Naive thymus-derived CD8-positive, alpha-beta T cell (primary cell): Measurements from ENCODE around the gene CHMP2A. TPM values are rescaled to one million over a fixed set of nuclear protein-coding genes. Genes with fewer than 3 reads are reported as not detected.

Experiments
- ATAC-seq, 2 donors: fragments of 150-1000 bp; cut with Tn5 transposase in 1 of 2; sonication (Bioruptor Pico), chemical (Tn5 transposase) in 1 of 2; 1 replicate in 1 of 2; 2 replicates in 1 of 2; pipeline ENCODE4 v1.10.0; 2021; ENCODE audit warnings: mild to moderate bottlenecking in 2 of 2, moderate library complexity in 2 of 2
- POLR2A ChIA-PET: fragments of 350-600 bp; sonication (Branson Sonifier 250); formaldehyde crosslinking; loops from one replicate; lab custom pipeline; 2021; ENCODE audit warnings: antibody characterized with exemption; lab: Charles Lee
- DNase-seq, 10 donors: peaks; one replicate each; pipeline versions ENCODE4 v3.0.0 to v3.0.0-alpha.2; 2020 to 2022
- H3K27ac Mint-ChIP-seq, 10 donors: one replicate each; pipeline ENCODE4 v1.8.0; 2020 to 2022; ENCODE audit warnings: mild to moderate bottlenecking in 10 of 10, mixed read lengths in 10 of 10, moderate library complexity in 4 of 10, inconsistent platforms in 1 of 10
- H3K27me3 Mint-ChIP-seq, 5 donors: one replicate each; pipeline ENCODE4 v1.8.0; 2021 to 2022; ENCODE audit warnings: mixed read lengths in 5 of 5
- H3K36me3 Mint-ChIP-seq, 3 donors: one replicate each; pipeline ENCODE4 v1.8.0; 2020 to 2022; ENCODE audit warnings: mixed read lengths in 3 of 3, mild to moderate bottlenecking in 2 of 3, inconsistent platforms in 1 of 3
- H3K4me1 Mint-ChIP-seq, 4 donors: one replicate each; pipeline ENCODE4 v1.8.0; 2021 to 2022; ENCODE audit warnings: mixed read lengths in 4 of 4
- H3K4me3 Mint-ChIP-seq, 10 donors: one replicate each; pipeline ENCODE4 v1.8.0; 2020 to 2022; ENCODE audit warnings: mild to moderate bottlenecking in 10 of 10, mixed read lengths in 10 of 10, moderate library complexity in 6 of 10, inconsistent platforms in 1 of 10
- H3K9me3 Mint-ChIP-seq, 9 donors: one replicate each; pipeline ENCODE4 v1.8.0; 2020 to 2022; ENCODE audit warnings: mixed read lengths in 9 of 9, mild to moderate bottlenecking in 3 of 9, inconsistent platforms in 1 of 9, moderate library complexity in 1 of 9
- polyA plus RNA-seq, 3 donors: library from polyadenylated mRNA; unstranded; fragments of 300-500 nt; fragmentation: Illumina TruSeq; gene quantifications; one replicate each; pipeline ENCODE4 v1.2.3, GENCODE V29; 2021
- total RNA-seq, 8 experiments: library from RNA in 2 of 8; stranded (reverse) in 2 of 8; gene quantifications; one replicate each; pipeline ENCODE4 v1.2.3 and lab custom pipeline; 2021 to 2026

CHMP2A gene
- total and polyA plus RNA-seq, 5 experiments from 2014 or later: 59.2 to 154 (median 135) TPM

- ATAC-seq: no peak
- Mint-ChIP-seq H3K4me1 (peaks cover 23 to 33% (median 30%) of the 10 kb centered on the region in 4 donors), H3K9me3 (no peaks in the 10 kb centered on the region), H3K27ac (peak overlapping the region in 3 of 10 donors; percentile 9 to 84 (median 44)), H3K36me3 (peaks cover 0 to 7% (median 0%) of the 10 kb centered on the region in 3 donors), H3K4me3 (peak overlapping the region in 3 of 10 donors; percentile 38 to 62 (median 54)), H3K27me3 (no peaks in the 10 kb centered on the region)
- POLR2A ChIA-PET: interaction anchor here (0.6 to 5.0 kb wide), 8 partner anchors 17 to 464 kb away, joined by 3 to 94 read pairs (median 12); partner anchors contain the start of genes CHMP2A, MZF1, TRIM28 and UBE2M
- no peak for DNase-seq
Observed at GRCh38 chr19:58521651-58522050, 33.3 kb downstream of the CHMP2A start.

- ATAC-seq (no peak), DNase-seq (no peak)
- Mint-ChIP-seq H3K27me3 (no peaks in the 10 kb centered on the region), H3K9me3 (no peaks in the 10 kb centered on the region), H3K4me1 (peaks cover 28 to 41% (median 38%) of the 10 kb centered on the region in 4 donors), H3K27ac (peak overlapping the region; percentile 95 to 98 (median 98)), H3K36me3 (peaks cover 0 to 10% (median 0%) of the 10 kb centered on the region in 3 donors), H3K4me3 (peak overlapping the region; percentile 92 to 98 (median 96))
- POLR2A ChIA-PET: interaction anchor here (0.7 to 5.0 kb wide), 30 partner anchors 9 to 497 kb away, joined by 3 to 94 read pairs (median 7); partner anchors contain the start of genes CHMP2A, ERVK3-1, TRIM28 and UBE2M
Observed at GRCh38 chr19:58520257-58520599, 34.7 kb downstream of the CHMP2A start.

DNA sequence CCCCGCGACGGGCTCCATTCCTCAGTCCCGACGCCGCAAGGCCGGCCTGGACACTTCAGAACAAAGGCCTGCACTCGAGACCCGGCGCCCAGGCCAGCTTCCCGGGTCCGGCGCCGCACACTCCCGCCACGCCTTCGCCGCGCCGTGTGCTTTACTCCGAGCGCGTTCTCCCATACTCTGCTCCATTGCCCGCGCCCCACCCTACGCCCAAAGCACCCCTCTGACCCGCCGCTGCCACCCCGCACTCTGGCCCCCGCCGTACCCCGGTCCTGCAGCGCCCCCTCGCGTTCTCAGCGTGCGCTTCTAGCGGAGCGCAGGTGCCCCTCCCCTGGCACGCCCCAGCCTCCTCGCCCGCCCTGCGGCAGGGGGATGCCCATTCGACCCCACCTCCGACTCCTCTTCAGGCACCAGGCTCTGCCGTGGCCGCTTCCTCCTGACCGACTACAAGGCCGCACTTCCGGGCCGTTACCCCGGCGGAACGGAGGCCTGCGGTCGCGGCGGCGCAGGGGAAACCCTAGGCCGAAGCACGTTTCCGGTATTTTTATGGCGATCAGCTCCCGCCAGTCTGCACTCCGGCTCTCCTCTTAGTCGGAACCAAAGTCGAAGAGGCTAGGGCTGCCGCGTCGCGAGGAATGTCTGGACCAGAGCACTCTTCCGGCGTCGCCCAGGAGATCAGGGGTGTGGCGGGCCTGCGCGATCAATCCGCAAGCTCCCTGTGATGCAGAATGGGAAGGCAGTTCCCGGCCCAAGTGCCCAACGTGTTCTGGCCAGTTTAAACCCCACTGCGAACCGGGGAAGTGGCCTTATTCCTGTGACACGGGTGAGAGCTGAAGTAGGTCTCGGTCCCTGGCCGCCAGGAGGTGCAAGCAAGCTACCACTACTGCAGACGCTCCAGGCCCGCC is 35.3 kb downstream of the CHMP2A start, which contains the start of gene ZBTB45:
Gene ZBTB45 (minus strand): TSS at position 456 of the 902 bp plus-strand sequence. CDS start 2,137 bp downstream, outside the sequence.
- H3K27me3 Mint-ChIP-seq: no peaks in the 10 kb centered on the region
- no peaks in the 10 kb centered on the region for H3K9me3 Mint-ChIP-seq
- H3K4me3 Mint-ChIP-seq: peak within 1 kb of the TSS; percentile 92 to 98 (median 96)
- H3K27ac Mint-ChIP-seq: peak within 1 kb of the TSS; percentile 95 to 98 (median 98)
- peak; percentile 81 to 92 (median 89) for DNase-seq
- peaks cover 28 to 45% (median 42%) of the 10 kb centered on the region in 4 donors for H3K4me1 Mint-ChIP-seq
- peaks cover 0 to 10% (median 0%) of the 10 kb centered on the region in 3 donors for H3K36me3 Mint-ChIP-seq
- POLR2A ChIA-PET: interaction anchor here (0.6 to 5.0 kb wide), 32 partner anchors 9 to 497 kb away, joined by 3 to 94 read pairs (median 7); partner anchors contain the start of genes CHMP2A, ERVK3-1, TRIM28 and UBE2M
- ATAC-seq: peak; percentile 82

GRCh38 chr19:58519087-58519354 is 35.9 kb downstream of the CHMP2A start:
- Mint-ChIP-seq H3K4me1 (peaks cover 29 to 50% (median 46%) of the 10 kb centered on the region in 4 donors), H3K27me3 (no peaks in the 10 kb centered on the region), H3K9me3 (no peaks in the 10 kb centered on the region), H3K27ac (peak overlapping the region; percentile 95 to 98 (median 98)), H3K36me3 (peaks cover 0 to 10% (median 0%) of the 10 kb centered on the region in 3 donors), H3K4me3 (peak overlapping the region; percentile 92 to 98 (median 96))
- ATAC-seq (peak; percentile 12 to 18), DNase-seq (peak in 9 of 10 donors; percentile 30 to 73 (median 41))
- POLR2A ChIA-PET: interaction anchor here (0.6 to 5.0 kb wide), 21 partner anchors 12 to 337 kb away, joined by 3 to 94 read pairs (median 7); partner anchors contain the start of genes CHMP2A, ERVK3-1, MZF1 and TRIM28

DNA sequence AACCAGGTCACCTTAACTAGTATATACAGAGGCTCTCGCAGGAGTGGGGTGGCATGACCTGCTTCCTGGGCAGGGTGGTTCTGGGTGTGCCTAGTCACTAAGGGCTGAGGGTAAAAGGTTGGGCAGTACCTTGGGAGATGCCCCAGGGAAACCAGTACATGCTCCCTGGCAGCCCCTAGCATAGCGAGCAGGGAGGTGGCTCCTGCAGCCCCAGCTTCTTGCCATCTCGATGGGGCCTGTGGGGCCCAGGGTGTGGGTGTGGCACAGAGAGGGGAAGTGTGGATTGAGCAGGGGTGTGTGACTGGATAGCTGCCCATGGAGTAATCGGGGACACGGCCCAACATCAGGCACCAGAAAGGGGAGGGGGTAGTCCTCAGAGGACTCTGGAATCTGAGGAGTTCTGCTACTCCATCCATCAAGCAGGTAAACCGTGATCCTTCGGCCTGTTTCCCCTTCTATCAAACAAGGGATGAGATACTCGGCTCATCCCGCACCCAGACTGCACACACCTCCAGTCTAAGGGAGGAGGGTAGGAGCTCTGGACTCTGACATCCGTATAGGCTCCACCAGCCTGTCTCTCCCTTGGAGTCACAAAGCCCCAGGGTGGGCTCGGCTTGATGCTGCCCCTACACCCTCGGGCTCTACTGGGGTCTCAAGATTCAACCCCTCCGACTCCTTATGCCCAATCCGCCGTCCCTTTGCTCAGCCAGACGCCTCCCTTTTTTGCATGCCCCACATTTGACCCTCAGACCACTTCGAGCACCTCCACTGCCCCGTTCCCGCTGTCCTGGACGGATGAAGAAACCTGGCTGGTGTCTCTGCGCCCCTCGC is 36.4 kb downstream of the CHMP2A start:
- H3K9me3 Mint-ChIP-seq: no peaks in the 10 kb centered on the region
- H3K27me3 Mint-ChIP-seq: no peaks in the 10 kb centered on the region
- H3K4me3 Mint-ChIP-seq: peak overlapping the region; percentile 92 to 98 (median 96)
- POLR2A ChIA-PET: interaction anchor here (0.8 to 5.0 kb wide), 19 partner anchors 12 to 336 kb away, joined by 3 to 94 read pairs (median 7); partner anchors contain the start of genes CHMP2A, ERVK3-1, MZF1 and TRIM28
- peak overlapping the region; percentile 95 to 98 (median 98) for H3K27ac Mint-ChIP-seq
- ATAC-seq: no peak
- peaks cover 32 to 55% (median 50%) of the 10 kb centered on the region in 4 donors for H3K4me1 Mint-ChIP-seq
- H3K36me3 Mint-ChIP-seq: peaks cover 0 to 10% (median 0%) of the 10 kb centered on the region in 3 donors
- no peak for DNase-seq

- no peak overlapping the region for H3K27ac Mint-ChIP-seq
- POLR2A ChIA-PET: interaction anchor here (0.6 to 5.0 kb wide), 7 partner anchors 28 to 335 kb away, joined by 3 to 94 read pairs (median 6); partner anchors contain the start of genes CHMP2A, MZF1, TRIM28 and UBE2M
- DNase-seq (no peak), ATAC-seq (no peak)
- H3K4me3 Mint-ChIP-seq: peak overlapping the region in 2 of 10 donors; percentile 8 to 14
- H3K4me1 Mint-ChIP-seq: peaks cover 32 to 60% (median 51%) of the 10 kb centered on the region in 4 donors
- peaks cover 0 to 10% (median 0%) of the 10 kb centered on the region in 3 donors for H3K36me3 Mint-ChIP-seq
- H3K9me3 Mint-ChIP-seq: no peaks in the 10 kb centered on the region
- H3K27me3 Mint-ChIP-seq: no peaks in the 10 kb centered on the region
Observed at GRCh38 chr19:58516964-58517833, 37.7 kb downstream of the CHMP2A start.

- DNase-seq (no peak), ATAC-seq (no peak)
- Mint-ChIP-seq H3K27me3 (no peaks in the 10 kb centered on the region), H3K27ac (peak overlapping the region in 2 of 10 donors; percentile 47 to 60), H3K4me3 (peak overlapping the region in 4 of 10 donors; percentile 41 to 75 (median 62)), H3K9me3 (no peaks in the 10 kb centered on the region), H3K4me1 (peaks cover 32 to 60% (median 51%) of the 10 kb centered on the region in 4 donors), H3K36me3 (peaks cover 0 to 10% (median 0%) of the 10 kb centered on the region in 3 donors)
- POLR2A ChIA-PET: no interaction called here
Observed at GRCh38 chr19:58516246-58516836, 38.6 kb downstream of the CHMP2A start.

DNA sequence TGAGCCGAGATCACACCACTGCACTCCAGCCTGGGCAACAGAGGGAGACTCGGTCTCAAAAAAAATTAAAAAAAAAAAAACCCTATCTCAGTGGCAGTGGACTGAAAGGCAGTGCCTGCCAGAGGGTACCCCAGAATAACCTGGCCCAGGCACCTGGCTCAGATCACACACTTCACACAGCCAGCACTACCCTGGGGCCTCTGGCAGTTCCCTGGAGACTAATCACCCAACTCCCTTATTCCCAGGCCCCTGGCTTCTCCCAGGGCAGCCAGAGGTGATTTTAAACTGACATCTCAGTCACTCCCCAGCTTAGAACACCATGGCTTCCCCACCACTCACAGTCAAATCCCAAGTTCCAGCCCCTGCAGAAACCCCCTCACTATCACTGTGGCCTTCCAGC is 39.6 kb downstream of the CHMP2A start:
- H3K27me3 Mint-ChIP-seq: no peaks in the 10 kb centered on the region
- no peaks in the 10 kb centered on the region for H3K9me3 Mint-ChIP-seq
- peaks cover 29 to 56% (median 47%) of the 10 kb centered on the region in 4 donors for H3K4me1 Mint-ChIP-seq
- POLR2A ChIA-PET: interaction anchor here (0.6 to 4.6 kb wide), 3 partner anchors 15 to 440 kb away, joined by 6 to 23 read pairs (median 8); no protein-coding TSS in a partner anchor
- ATAC-seq (no peak), DNase-seq (no peak)
- peaks cover 0 to 10% (median 0%) of the 10 kb centered on the region in 3 donors for H3K36me3 Mint-ChIP-seq
- H3K4me3 Mint-ChIP-seq: peak overlapping the region in 9 of 10 donors; percentile 8 to 75 (median 57)
- peak overlapping the region in 7 of 10 donors; percentile 19 to 81 (median 69) for H3K27ac Mint-ChIP-seq

GRCh38 chr19:58514564-58515022 is 40.3 kb downstream of the CHMP2A start:
- H3K27me3 Mint-ChIP-seq: no peaks in the 10 kb centered on the region
- POLR2A ChIA-PET: interaction anchor here (0.6 to 4.6 kb wide), 10 partner anchors 14 to 331 kb away, joined by 3 to 23 read pairs (median 7); partner anchors contain the start of genes CHMP2A and TRIM28
- peak overlapping the region in 8 of 10 donors; percentile 62 to 97 (median 87) for H3K27ac Mint-ChIP-seq
- peaks cover 0 to 10% (median 0%) of the 10 kb centered on the region in 3 donors for H3K36me3 Mint-ChIP-seq
- H3K4me1 Mint-ChIP-seq: peaks cover 23 to 50% (median 41%) of the 10 kb centered on the region in 4 donors
- no peak for ATAC-seq
- peak overlapping the region; percentile 60 to 91 (median 78) for H3K4me3 Mint-ChIP-seq
- H3K9me3 Mint-ChIP-seq: no peaks in the 10 kb centered on the region
- no peak for DNase-seq
